Sigmoid colon (tissue), 7 donors: Measurements from ENCODE around the gene HAPLN1. TPM values are rescaled to one million over a fixed set of nuclear protein-coding genes. Genes with fewer than 3 reads are reported as not detected.

Source experiments
- DNase-seq: peaks from one replicate; pipeline ENCODE4 v3.0.0-alpha.2; 2019
- H3K27ac ChIP-seq, 4 donors: fragments of 200-600 bp; sonication (generic); one replicate each; pipeline ENCODE4 v1.5.1; 2016 to 2019; ENCODE audit warnings: mild to moderate bottlenecking in 1 of 4
- H3K27me3 ChIP-seq, 3 donors: fragments of 200-600 bp; sonication (generic); one replicate each; pipeline ENCODE4 v1.5.1; 2019; ENCODE audit warnings: mild to moderate bottlenecking in 1 of 3
- H3K36me3 ChIP-seq, 4 donors: fragments of 200-600 bp; sonication (generic); one replicate each; pipeline ENCODE4 v1.5.1; 2016 to 2019
- H3K4me1 ChIP-seq, 4 donors: fragments of 200-600 bp; sonication (generic); one replicate each; pipeline ENCODE4 v1.5.1; 2017 to 2019
- H3K4me3 ChIP-seq, 4 donors: fragments of 200-600 bp; sonication (generic); one replicate each; pipeline ENCODE4 v1.5.1; 2017 to 2019; ENCODE audit warnings: mild to moderate bottlenecking in 2 of 4, moderate library complexity in 1 of 4
- H3K9me3 ChIP-seq, 4 donors: fragments of 200-600 bp in 3 of 4; sonication (generic) in 3 of 4; one replicate each; pipeline versions ENCODE4 v1.5.1 to v1.6.1; 2013 to 2019
- CTCF ChIP-seq, 4 experiments: fragments of 450-650 bp in 3 of 4; fragments of 200-600 bp in 1 of 4; IDR thresholded peaks; one replicate each; pipeline ENCODE4 v1.5.1; 2016 to 2019; ENCODE audit warnings: antibody characterized with exemption in 4 of 4, mild to moderate bottlenecking in 3 of 4, moderate library complexity in 2 of 4
- EP300 ChIP-seq, 4 donors: sonication (generic); formaldehyde crosslinking; IDR thresholded peaks; one replicate each; pipeline ENCODE4 v1.6.1; 2017; ENCODE audit warnings: antibody characterized with exemption in 4 of 4
- POLR2A ChIP-seq, 2 donors: fragments of 450-650 bp; IDR thresholded peaks; one replicate each; pipeline ENCODE4 v1.6.1; 2016; ENCODE audit warnings: antibody characterized with exemption in 2 of 2, mild to moderate bottlenecking in 2 of 2, moderate library complexity in 2 of 2
- POLR2AphosphoS5 ChIP-seq, 4 donors: sonication (generic); formaldehyde crosslinking; IDR thresholded peaks; one replicate each; pipeline ENCODE4 v1.6.1; 2017; ENCODE audit warnings: antibody characterized with exemption in 4 of 4
- WGBS, 2 donors: extraction: QIAGEN DNeasy Blood & Tissue Kit; methylation state at CpG; one replicate each; pipeline ENCODE4 v1.1.7; 2013; 5-methylcytosine and 5-hydroxymethylcytosine counted together
- intact Hi-C: fragments of 100-400 bp; cut with DNase I; formaldehyde crosslinking; loops from one replicate; pipeline ENCODE4 v1.15.1; 2023
- polyA plus RNA-seq, 3 donors: library from polyadenylated mRNA; stranded (reverse); fragments of 200-250 nt; gene quantifications; one replicate each; pipeline ENCODE4 v1.2.3, GENCODE V29; 2013
- total RNA-seq, 4 donors: library from RNA; depleted of rRNA; stranded (reverse); fragments of >200 nt; gene quantifications; one replicate each; pipeline ENCODE4 v1.1.0, GENCODE V29; 2016
- donor health status: healthy with polysubstance abuse.
- donor health status: Bipolar disorder and iron deficiency.
- donor health status: healthy.

Gene HAPLN1
- total and polyA plus RNA-seq, 7 donors, result under 0.01 to 1.8 (median 0.97) TPM; not detected in 3

- intact Hi-C loops, result no loop called here
- Histone ChIP-seq H3K36me3 (no peaks in the 10 kb centered on the region), H3K4me1 (peaks cover 0 to 17% (median 12%) of the 10 kb centered on the region in 4 donors), H3K27me3 (peaks cover 0 to 46% (median 8%) of the 10 kb centered on the region in 3 donors), H3K27ac (peak overlapping the region in 2 of 4 donors; percentile 33 to 44), H3K4me3 (peak overlapping the region; percentile 32 to 58 (median 50)), H3K9me3 (no peaks in the 10 kb centered on the region)
- WGBS, 2 donors, result 1 to 4% methylated on average over 72 of the region's 72 CpGs
- DNase-seq, result peak; percentile 76
- TF ChIP-seq CTCF (IDR thresholded peaks at IDR 0.05), result no peak
Measured at GRCh38 chr5:83721953-83722901, 1.6 kb upstream of the HAPLN1 start.

- 26 to 66% methylated on average over 2 of the region's 2 CpGs for WGBS, 2 donors
- Histone ChIP-seq H3K36me3 (no peaks in the 10 kb centered on the region), H3K27me3 (peaks cover 0 to 40% (median 8%) of the 10 kb centered on the region in 3 donors), H3K4me1 (peaks cover 0 to 17% (median 12%) of the 10 kb centered on the region in 4 donors), H3K27ac (no peak overlapping the region), H3K9me3 (no peaks in the 10 kb centered on the region), H3K4me3 (no peak overlapping the region)
- intact Hi-C loops, result no loop called here
- TF ChIP-seq EP300 (IDR thresholded peaks at IDR 0.05) (no peak), POLR2A (IDR thresholded peaks at IDR 0.05) (no peak), CTCF (IDR thresholded peaks at IDR 0.05) (no peak), POLR2AphosphoS5 (IDR thresholded peaks at IDR 0.05) (no peak)
- DNase-seq, result no peak
Measured at GRCh38 chr5:83718936-83719495, 1.6 kb downstream of the HAPLN1 start.

- WGBS, 2 donors, result 8 to 12% methylated on average over 6 of the region's 6 CpGs
- TF ChIP-seq POLR2A (IDR thresholded peaks at IDR 0.05), result no peak
- TF ChIP-seq EP300 (IDR thresholded peaks at IDR 0.05), result no peak
- peak; percentile 25 to 75 (median 44) for TF ChIP-seq CTCF (IDR thresholded peaks at IDR 0.05)
- Histone ChIP-seq H3K4me1 (peaks cover 0 to 17% (median 12%) of the 10 kb centered on the region in 4 donors), H3K4me3 (no peak overlapping the region), H3K27ac (no peak overlapping the region), H3K9me3 (no peaks in the 10 kb centered on the region), H3K36me3 (no peaks in the 10 kb centered on the region), H3K27me3 (peaks cover 0 to 37% (median 8%) of the 10 kb centered on the region in 3 donors)
- intact Hi-C loops, result no loop called here
- DNase-seq, result no peak
Measured at GRCh38 chr5:83718195-83718825, 2.3 kb downstream of the HAPLN1 start.

GRCh38 chr5:83715236-83716065 is 5.2 kb downstream of the HAPLN1 start:
- Histone ChIP-seq H3K27ac (no peak overlapping the region), H3K9me3 (no peaks in the 10 kb centered on the region), H3K36me3 (no peaks in the 10 kb centered on the region), H3K4me3 (no peak overlapping the region), H3K4me1 (no peaks in the 10 kb centered on the region), H3K27me3 (peaks cover 0 to 9% (median 0%) of the 10 kb centered on the region in 3 donors)
- TF ChIP-seq CTCF (IDR thresholded peaks at IDR 0.05) (no peak), POLR2A (IDR thresholded peaks at IDR 0.05) (no peak), EP300 (IDR thresholded peaks at IDR 0.05) (no peak), POLR2AphosphoS5 (IDR thresholded peaks at IDR 0.05) (no peak)
- 86 to 92% methylated on average over 4 of the region's 4 CpGs for WGBS, 2 donors
- no peak for DNase-seq
- intact Hi-C loops, result no loop called here
